ENCODE data around the gene VN1R5.
"Not testable (repeated sequence)": the region's sequence is repeated elsewhere in the genome, so short reads cannot be mapped to it uniquely, and the experiment has no call there.

The VN1R5 gene

GRCh38 chr1:247274605-247275256 is 18.9 kb downstream of the VN1R5 start:
- no peak for DNase-seq

GRCh38 chr1:247277191-247277590 is 21.3 kb downstream of the VN1R5 start:
- DNase-seq: no peak

- DNase-seq: no peak
Measured at GRCh38 chr1:247281001-247281574, 25.2 kb downstream of the VN1R5 start.

- DNase-seq: no peak
Measured at GRCh38 chr1:247286134-247286670, 30.3 kb downstream of the VN1R5 start.

- DNase-seq: no peak
Measured at GRCh38 chr1:247287460-247287859, 31.6 kb downstream of the VN1R5 start.

- no peak for DNase-seq
Measured at GRCh38 chr1:247288341-247288740, 32.5 kb downstream of the VN1R5 start.

GRCh38 chr1:247289274-247289892 is 33.5 kb downstream of the VN1R5 start:
- not testable (repeated sequence) for DNase-seq

- DNase-seq: no peak
Measured at GRCh38 chr1:247290576-247290975, 34.7 kb downstream of the VN1R5 start.

GRCh38 chr1:247291161-247291560 is 35.3 kb downstream of the VN1R5 start:
- no peak for DNase-seq

GRCh38 chr1:247291833-247292561 is 36.1 kb downstream of the VN1R5 start:
- no peak for DNase-seq

- DNase-seq: no peak
Measured at GRCh38 chr1:247293047-247293446, 37.2 kb downstream of the VN1R5 start.

- DNase-seq: no peak
Measured at GRCh38 chr1:247294282-247294681, 38.4 kb downstream of the VN1R5 start.

- no peak for DNase-seq
Measured at GRCh38 chr1:247295274-247295684, 39.4 kb downstream of the VN1R5 start.

GRCh38 chr1:247295746-247296145 is 39.9 kb downstream of the VN1R5 start:
- DNase-seq: no peak

GRCh38 chr1:247296599-247297180 is 40.8 kb downstream of the VN1R5 start:
- DNase-seq: no peak

- DNase-seq: no peak
Measured at GRCh38 chr1:247297263-247298123, 41.6 kb downstream of the VN1R5 start.

GRCh38 chr1:247298124-247298481 is 42.2 kb downstream of the VN1R5 start:
- DNase-seq: no peak

GRCh38 chr1:247298701-247299100 is 42.8 kb downstream of the VN1R5 start:
- DNase-seq: no peak

- DNase-seq: no peak
Measured at GRCh38 chr1:247299723-247300381, 44.0 kb downstream of the VN1R5 start.

- no peak for DNase-seq
Measured at GRCh38 chr1:247300491-247301175, 44.8 kb downstream of the VN1R5 start.

- no peak for DNase-seq
Measured at GRCh38 chr1:247301176-247301540, 45.3 kb downstream of the VN1R5 start.
